ENCODE data around the gene RBM19.

- TF ChIP-seq RAD21 (IDR thresholded peaks at IDR 0.05) (no peak), NR2F2 (IDR thresholded peaks at IDR 0.05) (no peak), CTCF (IDR thresholded peaks at IDR 0.05; ENCODE audit: low read depth, low read length, missing input control) (no peak), REST (IDR thresholded peaks at IDR 0.05) (no peak), TAF1 (conservative IDR thresholded peaks at IDR 0.05) (no peak), ATF3 (IDR thresholded peaks at IDR 0.05) (no peak), YY1 (IDR thresholded peaks at IDR 0.05) (no peak), EGR1 (IDR thresholded peaks at IDR 0.05; ENCODE audit: low read depth in 2 of 2) (no peak), ZBTB33 (IDR thresholded peaks at IDR 0.05) (no peak), GABPA (IDR thresholded peaks at IDR 0.05 in 1 of 2, conservative IDR thresholded peaks at IDR 0.05 in 1 of 2) (no peak), MAX (IDR thresholded peaks at IDR 0.05) (no peak), SP1 (IDR thresholded peaks at IDR 0.05) (no peak), RXRA (IDR thresholded peaks at IDR 0.05) (no peak)
Observed at GRCh38 chr12:113889891-113890581, 76.1 kb downstream of the RBM19 start.
